ENCODE data around the gene FOXA2. TPM values are rescaled to one million over a fixed set of nuclear protein-coding genes. Genes with fewer than 3 reads are reported as not detected.

The FOXA2 gene
- total RNA-seq, 4 donors from 2014 or later: 1.5 to 15.5 (median 4.7) TPM

DNA sequence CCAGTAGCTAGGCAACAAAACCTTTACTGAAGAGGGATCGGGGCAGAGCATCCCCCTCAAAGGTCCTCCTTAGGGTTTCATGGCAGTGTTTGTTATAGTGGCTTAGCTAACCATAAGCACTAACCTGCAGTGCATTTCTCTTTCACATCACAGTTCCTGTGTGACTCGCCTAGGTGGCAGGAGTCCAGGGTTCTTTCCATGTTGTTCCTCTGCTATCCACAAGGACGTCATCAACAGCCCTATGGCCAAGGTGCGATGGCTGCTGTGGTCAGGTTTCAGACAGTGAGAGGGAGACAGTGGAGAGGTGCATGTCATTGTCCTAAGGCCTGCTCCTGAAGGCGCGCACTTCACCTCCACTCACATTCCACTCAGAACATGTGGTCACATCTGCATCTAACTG, 38.8 kb upstream of the FOXA2 start:
- no peaks in the 10 kb centered on the region for H3K36me3 ChIP-seq
- no peaks in the 10 kb centered on the region for H3K27me3 ChIP-seq
- no peaks in the 10 kb centered on the region for H3K9me3 ChIP-seq
- no peak overlapping the region for H3K27ac ChIP-seq
- no peaks in the 10 kb centered on the region for H3K4me1 ChIP-seq
- intact Hi-C loops (cut with DNase I): no loop called here
- no peak for DNase-seq
- 87 to 91% methylated on average over 6 of the region's 6 CpGs for WGBS, 2 donors
- no peak for TF ChIP-seq CTCF (IDR thresholded peaks at IDR 0.05)
- TF ChIP-seq POLR2A (IDR thresholded peaks at IDR 0.05): no peak
- H3K4me3 ChIP-seq (replicated peaks in 1 of 3): no peak overlapping the region

DNA sequence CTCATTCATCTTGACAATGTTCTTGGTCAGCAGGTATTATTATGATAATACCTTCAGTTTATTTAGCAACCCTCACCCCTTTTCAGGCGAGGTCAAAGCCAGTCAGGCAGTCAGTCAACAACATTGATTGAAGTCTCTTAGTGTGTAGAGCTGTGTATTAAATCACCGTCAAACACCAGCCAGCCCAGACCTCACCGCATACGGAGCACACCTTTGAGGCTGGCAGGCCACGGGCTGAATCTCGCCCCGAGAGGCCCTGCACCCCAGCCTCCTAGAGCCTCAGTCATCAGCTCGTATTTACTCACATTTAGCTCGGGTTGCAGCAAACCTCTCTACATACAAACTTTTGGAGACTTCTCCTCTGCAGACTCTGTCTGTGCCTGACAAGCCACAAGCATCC, 36.0 kb upstream of the FOXA2 start:
- Histone ChIP-seq H3K36me3 (no peaks in the 10 kb centered on the region), H3K4me1 (no peaks in the 10 kb centered on the region), H3K4me3 (replicated peaks in 1 of 3) (no peak overlapping the region), H3K27ac (no peak overlapping the region), H3K9me3 (no peaks in the 10 kb centered on the region), H3K27me3 (no peaks in the 10 kb centered on the region)
- no peak for TF ChIP-seq CTCF (IDR thresholded peaks at IDR 0.05)
- no peak for TF ChIP-seq POLR2A (IDR thresholded peaks at IDR 0.05)
- WGBS, 2 donors: 59 to 68% methylated on average over 9 of the region's 9 CpGs
- DNase-seq: no peak
- intact Hi-C loops (cut with DNase I): no loop called here

DNA sequence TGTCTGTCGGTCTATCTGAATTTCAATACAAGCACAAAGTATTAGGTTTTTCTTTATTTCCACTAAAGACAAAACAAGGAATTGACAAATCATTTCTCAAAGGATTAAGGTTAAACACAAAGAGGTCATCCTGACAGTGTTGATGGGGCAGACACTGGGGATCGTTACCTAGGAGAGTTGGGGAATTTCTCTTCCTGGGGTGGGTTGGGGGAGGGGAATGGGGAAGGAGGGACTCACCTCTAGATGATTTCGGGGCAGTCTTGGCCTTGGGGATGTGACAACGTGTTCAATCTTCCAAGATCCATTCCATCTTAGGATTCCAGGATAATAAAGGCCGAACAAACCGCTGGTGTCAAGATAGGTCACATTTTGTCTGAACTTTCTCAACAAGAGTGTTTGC, 35.4 kb upstream of the FOXA2 start:
- no peaks in the 10 kb centered on the region for H3K36me3 ChIP-seq
- H3K4me1 ChIP-seq: no peaks in the 10 kb centered on the region
- DNase-seq: no peak
- no peaks in the 10 kb centered on the region for H3K9me3 ChIP-seq
- no peaks in the 10 kb centered on the region for H3K27me3 ChIP-seq
- 64 to 71% methylated on average over 6 of the region's 6 CpGs for WGBS, 2 donors
- no peak for TF ChIP-seq POLR2A (IDR thresholded peaks at IDR 0.05)
- TF ChIP-seq CTCF (IDR thresholded peaks at IDR 0.05): no peak
- intact Hi-C loops (cut with DNase I): no loop called here
- no peak overlapping the region for H3K27ac ChIP-seq
- no peak overlapping the region for H3K4me3 ChIP-seq (replicated peaks in 1 of 3)

GRCh38 chr20:22619272-22619671, 34.9 kb upstream of the FOXA2 start:
- Histone ChIP-seq H3K4me3 (replicated peaks in 1 of 3) (no peak overlapping the region), H3K27ac (no peak overlapping the region), H3K36me3 (no peaks in the 10 kb centered on the region), H3K9me3 (no peaks in the 10 kb centered on the region), H3K27me3 (no peaks in the 10 kb centered on the region), H3K4me1 (no peaks in the 10 kb centered on the region)
- TF ChIP-seq CTCF (IDR thresholded peaks at IDR 0.05): no peak
- no peak for TF ChIP-seq POLR2A (IDR thresholded peaks at IDR 0.05)
- no peak for DNase-seq
- 52 to 59% methylated on average over 2 of the region's 2 CpGs for WGBS, 2 donors
- intact Hi-C loops (cut with DNase I): no loop called here

- H3K36me3 ChIP-seq: no peaks in the 10 kb centered on the region
- TF ChIP-seq POLR2A (IDR thresholded peaks at IDR 0.05): no peak
- TF ChIP-seq CTCF (IDR thresholded peaks at IDR 0.05): no peak
- no peak overlapping the region for H3K27ac ChIP-seq
- intact Hi-C loops (cut with DNase I): no loop called here
- no peaks in the 10 kb centered on the region for H3K9me3 ChIP-seq
- no peaks in the 10 kb centered on the region for H3K27me3 ChIP-seq
- no peak overlapping the region for H3K4me3 ChIP-seq (replicated peaks in 1 of 3)
- WGBS, 2 donors: 89 to 91% methylated on average over 3 of the region's 3 CpGs
- DNase-seq: no peak
- no peaks in the 10 kb centered on the region for H3K4me1 ChIP-seq
Observed at GRCh38 chr20:22617160-22617559, 32.8 kb upstream of the FOXA2 start.

Data from thyroid gland (tissue), 4 donors.